Neural cell (in vitro differentiated cells): ENCODE data around the gene GRPEL2.

Experiments
- CTCF ChIP-seq: fragments of 450-650 bp; IDR thresholded peaks from 2 replicates; pipeline ENCODE4 v1.5.1; 2014; ENCODE audit warnings: antibody characterized with exemption, mild to moderate bottlenecking, moderate library complexity; ENCODE audit not compliant: poor library complexity, severe bottlenecking
- EZH2 ChIP-seq: fragments of 200-600, 300-800 bp; shearing (Covaris generic), sonication (generic); IDR thresholded peaks from 2 replicates; pipeline ENCODE4 v1.6.1; 2014; ENCODE audit warnings: antibody characterized with exemption, low read length, borderline replicate concordance, mild to moderate bottlenecking; ENCODE audit not compliant: insufficient read depth, poor library complexity, severe bottlenecking
- MXI1 ChIP-seq: fragments of 450-650 bp; conservative IDR thresholded peaks from 2 replicates; pipeline ENCODE4 v1.6.1; 2014; ENCODE audit warnings: antibody characterized with exemption, mild to moderate bottlenecking; ENCODE audit not compliant: poor library complexity, severe bottlenecking
- POLR2AphosphoS5 ChIP-seq: IDR thresholded peaks from 2 replicates; pipeline ENCODE4 v1.6.1; 2012
- RAD21 ChIP-seq: fragments of 450-650 bp; conservative IDR thresholded peaks from 2 replicates; pipeline ENCODE4 v1.6.1; 2014; ENCODE audit warnings: antibody characterized with exemption, mild to moderate bottlenecking, moderate library complexity
- SMC3 ChIP-seq: fragments of 450-650 bp; conservative IDR thresholded peaks from 2 replicates; pipeline ENCODE4 v1.6.1; 2014; ENCODE audit warnings: antibody characterized with exemption, mild to moderate bottlenecking, moderate library complexity; ENCODE audit not compliant: poor library complexity
- TAF1 ChIP-seq: IDR thresholded peaks from 2 replicates; pipeline ENCODE4 v1.6.1; 2012; ENCODE audit warnings: low read depth

GRCh38 chr5:149379177-149379761 is 34.0 kb downstream of the GRPEL2 start, which contains the start of gene IL17B:
- TF ChIP-seq CTCF (no peak), RAD21 (no peak), EZH2 (no peak), TAF1 (no peak), POLR2AphosphoS5 (no peak), SMC3 (no peak), MXI1 (no peak)
